GM23338 (cell line): ENCODE results near the gene AOC2. TPM values are rescaled to one million over a fixed set of nuclear protein-coding genes. Genes with fewer than 3 reads are reported as not detected.

Source experiments
- ATAC-seq: fragments of 200-7000 bp; cut with Tn5 transposase; 3 replicates; pipeline ENCODE4 v1.9.1; 2020
- DNase-seq: peaks from one replicate; pipeline ENCODE4 v3.0.0-alpha.2; 2015; ENCODE audit warnings: low spot score
- H2AFZ ChIP-seq: fragments of 200-600 bp; sonication (generic); 2 replicates; pipeline ENCODE4 v1.8.0; 2016; ENCODE audit warnings: antibody characterized with exemption, mild to moderate bottlenecking, moderate library complexity
- H3F3A ChIP-seq: fragments of 200-600 bp; sonication (generic); replicated peaks from 2 replicates; pipeline ENCODE4 v1.8.0; 2017; ENCODE audit warnings: antibody characterized with exemption, mixed run types, low read depth
- H3K27ac ChIP-seq: fragments of 200-600 bp; sonication (generic); 2 replicates; pipeline ENCODE4 v1.6.1; 2016; ENCODE audit warnings: low read depth
- H3K27me3 ChIP-seq: fragments of 200-600 bp; sonication (generic); 2 replicates; pipeline ENCODE4 v1.8.0; 2016; ENCODE audit warnings: mild to moderate bottlenecking, mixed run types, moderate library complexity; ENCODE audit not compliant: insufficient read depth
- H3K36me3 ChIP-seq: fragments of 200-600 bp; sonication (generic); 2 replicates; pipeline ENCODE4 v1.8.0; 2016; ENCODE audit warnings: mild to moderate bottlenecking; ENCODE audit not compliant: insufficient read depth
- H3K4me1 ChIP-seq: fragments of 200-600 bp; sonication (generic); 2 replicates; pipeline ENCODE4 v1.8.0; 2016; ENCODE audit warnings: mild to moderate bottlenecking, moderate library complexity; ENCODE audit not compliant: insufficient read depth
- H3K4me2 ChIP-seq: fragments of 200-600 bp; sonication (generic); 2 replicates; pipeline ENCODE4 v1.7.1; 2017; ENCODE audit warnings: mixed run types
- H3K4me3 ChIP-seq: fragments of 200-600 bp; sonication (generic); 2 replicates; pipeline ENCODE4 v1.6.1; 2016; ENCODE audit warnings: mixed run types
- H3K79me2 ChIP-seq: fragments of 200-600 bp; sonication (generic); replicated peaks from 2 replicates; pipeline ENCODE4 v1.8.0; 2017; ENCODE audit warnings: mild to moderate bottlenecking; ENCODE audit not compliant: insufficient read depth
- H3K9me2 ChIP-seq: fragments of 200-600 bp; sonication (generic); 2 replicates; pipeline ENCODE4 v1.8.0; 2017; ENCODE audit not compliant: insufficient read depth
- H4K20me1 ChIP-seq: fragments of 200-600 bp; sonication (generic); replicated peaks from 2 replicates; pipeline ENCODE4 v1.8.0; 2017; ENCODE audit warnings: mild to moderate bottlenecking; ENCODE audit not compliant: insufficient read depth
- H3K27ac Mint-ChIP-seq: 2 replicates; pipeline ENCODE4 v1.8.0; 2020; ENCODE audit warnings: inconsistent platforms, mild to moderate bottlenecking, moderate library complexity, mixed read lengths
- H3K27me3 Mint-ChIP-seq: 3 replicates; pipeline ENCODE4 v1.8.0; 2022; ENCODE audit warnings: low read depth, mild to moderate bottlenecking, moderate library complexity, mixed read lengths, inconsistent platforms; ENCODE audit not compliant: insufficient read depth, poor library complexity
- H3K36me3 Mint-ChIP-seq: 3 replicates; pipeline ENCODE4 v1.8.0; 2021; ENCODE audit warnings: low read depth, mild to moderate bottlenecking, inconsistent platforms, moderate library complexity, mixed read lengths
- H3K4me1 Mint-ChIP-seq: 3 replicates; pipeline ENCODE4 v1.8.0; 2020; ENCODE audit warnings: mild to moderate bottlenecking, inconsistent platforms, mixed read lengths
- H3K4me3 Mint-ChIP-seq: 3 replicates; pipeline ENCODE4 v1.8.0; 2021; ENCODE audit warnings: moderate library complexity, mild to moderate bottlenecking, inconsistent platforms, mixed read lengths
- H3K9me3 Mint-ChIP-seq: 3 replicates; pipeline ENCODE4 v1.8.0; 2020; ENCODE audit warnings: moderate library complexity, mild to moderate bottlenecking, inconsistent platforms, mixed read lengths
- CREB1 ChIP-seq: fragments of 250-450 bp; sonication (Bioruptor Pico); IDR thresholded peaks from 2 replicates; pipeline ENCODE4 v1.5.0; 2020; ENCODE audit warnings: low read depth, mild to moderate bottlenecking, moderate library complexity
- EZH2 ChIP-seq: fragments of 200-600 bp; sonication (generic); IDR thresholded peaks from one replicate; pipeline ENCODE4 v1.8.0; 2017; ENCODE audit warnings: antibody characterized with exemption, mild to moderate bottlenecking, low read depth; ENCODE audit not compliant: unreplicated experiment
- EZH2phosphoT487 ChIP-seq: fragments of 200-600 bp; sonication (generic); IDR thresholded peaks from one replicate; pipeline ENCODE4 v1.8.1; 2018; ENCODE audit warnings: antibody characterized with exemption; ENCODE audit not compliant: unreplicated experiment
- JUNB ChIP-seq: IDR thresholded peaks from one replicate; pipeline ENCODE4 v1.6.1; 2016; ENCODE audit warnings: antibody characterized with exemption; ENCODE audit not compliant: unreplicated experiment
- NANOG ChIP-seq: IDR thresholded peaks from 2 replicates; pipeline ENCODE4 v1.6.1; 2016; ENCODE audit warnings: antibody characterized with exemption, borderline replicate concordance
- POLR2AphosphoS5 ChIP-seq: IDR thresholded peaks from 2 replicates; pipeline ENCODE4 v1.6.1; 2016; ENCODE audit warnings: antibody characterized with exemption, low read depth
- ZNF331 ChIP-seq: fragments of 250-450 bp; sonication (Bioruptor Pico); IDR thresholded peaks from 2 replicates; pipeline ENCODE4 v1.5.0; 2020; ENCODE audit warnings: low read depth, mild to moderate bottlenecking, moderate library complexity
- polyA plus RNA-seq: library from polyadenylated mRNA; unstranded; fragments of >200 nt; fragmentation: Nextera tagmentation; extraction: Ambion mirVana; gene quantifications from 2 replicates; pipeline ENCODE4 v1.2.1, GENCODE V29; 2016
- total RNA-seq: library from RNA; depleted of rRNA; stranded (reverse); fragments of >200 nt; shearing (Covaris generic); gene quantifications from 2 replicates; pipeline ENCODE4 v1.2.3, GENCODE V29; 2014
- TF ChIP-seq, protein P1 (sequence below), 2 experiments: fragments of 200-600 bp in 1 of 2; sonication (generic) in 1 of 2; conservative IDR thresholded peaks; 2 replicates each; pipeline versions ENCODE4 v1.5.1 to v1.6.1; 2016 to 2017; ENCODE audit warnings: antibody characterized with exemption in 2 of 2, low read depth in 2 of 2, mild to moderate bottlenecking in 2 of 2, moderate library complexity in 1 of 2
- TF ChIP-seq, protein P2 (sequence below): fragments of 250-450 bp; sonication (Bioruptor Pico); IDR thresholded peaks from 2 replicates; pipeline ENCODE4 v1.5.0; 2020; ENCODE audit warnings: mild to moderate bottlenecking, moderate library complexity

AOC2 gene
- total and polyA plus RNA-seq, 2 experiments from 2014 or later: 2.0 to 5.8 TPM

DNA sequence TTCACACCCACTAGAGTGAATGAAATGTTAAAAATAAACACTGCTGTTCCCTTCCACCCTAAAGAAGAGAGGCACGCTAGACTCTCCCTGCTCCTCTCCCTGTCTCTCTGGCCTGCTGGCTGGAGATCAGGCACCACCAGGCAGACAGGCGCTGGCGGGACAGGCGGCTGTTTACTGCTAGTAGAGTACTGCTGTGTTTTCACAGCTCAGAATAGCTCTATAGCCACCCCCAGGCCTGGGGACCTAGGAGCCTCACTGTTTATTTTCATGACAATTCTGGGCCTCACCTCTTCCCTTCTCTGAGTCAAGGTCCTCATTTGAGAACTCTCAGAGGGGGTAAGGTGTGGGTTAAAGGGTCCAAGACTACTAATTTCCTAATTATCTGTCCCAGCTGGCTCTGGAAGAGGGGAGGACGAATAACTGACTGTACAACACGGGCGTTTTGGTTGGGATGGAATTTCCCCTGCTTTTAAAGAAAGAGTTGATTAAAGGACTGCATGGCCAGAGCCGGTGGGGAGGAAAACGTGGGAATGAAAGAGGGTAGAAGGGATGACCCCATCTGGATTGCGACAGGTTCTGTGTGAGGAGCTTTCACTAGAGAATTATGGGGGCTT is 47.3 kb downstream of the AOC2 start:
- Mint-ChIP-seq H3K27me3 (peaks cover 6% of the 10 kb centered on the region), H3K36me3 (no peaks in the 10 kb centered on the region), H3K4me3 (no peak overlapping the region), H3K4me1 (peaks cover 14% of the 10 kb centered on the region), H3K27ac (peak overlapping the region; percentile 39), H3K9me3 (no peaks in the 10 kb centered on the region; the same call in 2 of the 3 replicates)
- peak; percentile 57 for DNase-seq
- Histone ChIP-seq H3K4me1 (peaks cover 17% of the 10 kb centered on the region), H3K4me3 (0 out of 2 replicates have a peak overlapping the region, but pooled peaks have one; percentile 9), H3K27ac (peak overlapping the region; percentile 51; the same call in 1 of the 2 replicates), H3K36me3 (no peaks in the 10 kb centered on the region), H4K20me1 (no peaks in the 10 kb centered on the region), H3F3A (no peaks in the 10 kb centered on the region), H3K4me2 (peak overlapping the region; percentile 63), H3K27me3 (no peaks in the 10 kb centered on the region), H3K79me2 (no peaks in the 10 kb centered on the region), H2AFZ (peak overlapping the region; percentile 88), H3K9me2 (0 out of 2 replicates have a peak, but pooled peaks cover 4% of the 10 kb centered on the region)
- ATAC-seq: peak; percentile 97
- TF ChIP-seq, protein P1, sequence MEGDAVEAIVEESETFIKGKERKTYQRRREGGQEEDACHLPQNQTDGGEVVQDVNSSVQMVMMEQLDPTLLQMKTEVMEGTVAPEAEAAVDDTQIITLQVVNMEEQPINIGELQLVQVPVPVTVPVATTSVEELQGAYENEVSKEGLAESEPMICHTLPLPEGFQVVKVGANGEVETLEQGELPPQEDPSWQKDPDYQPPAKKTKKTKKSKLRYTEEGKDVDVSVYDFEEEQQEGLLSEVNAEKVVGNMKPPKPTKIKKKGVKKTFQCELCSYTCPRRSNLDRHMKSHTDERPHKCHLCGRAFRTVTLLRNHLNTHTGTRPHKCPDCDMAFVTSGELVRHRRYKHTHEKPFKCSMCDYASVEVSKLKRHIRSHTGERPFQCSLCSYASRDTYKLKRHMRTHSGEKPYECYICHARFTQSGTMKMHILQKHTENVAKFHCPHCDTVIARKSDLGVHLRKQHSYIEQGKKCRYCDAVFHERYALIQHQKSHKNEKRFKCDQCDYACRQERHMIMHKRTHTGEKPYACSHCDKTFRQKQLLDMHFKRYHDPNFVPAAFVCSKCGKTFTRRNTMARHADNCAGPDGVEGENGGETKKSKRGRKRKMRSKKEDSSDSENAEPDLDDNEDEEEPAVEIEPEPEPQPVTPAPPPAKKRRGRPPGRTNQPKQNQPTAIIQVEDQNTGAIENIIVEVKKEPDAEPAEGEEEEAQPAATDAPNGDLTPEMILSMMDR (conservative IDR thresholded peaks at IDR 0.05; ENCODE audit: low read depth in 2 of 2): no peak

DNA sequence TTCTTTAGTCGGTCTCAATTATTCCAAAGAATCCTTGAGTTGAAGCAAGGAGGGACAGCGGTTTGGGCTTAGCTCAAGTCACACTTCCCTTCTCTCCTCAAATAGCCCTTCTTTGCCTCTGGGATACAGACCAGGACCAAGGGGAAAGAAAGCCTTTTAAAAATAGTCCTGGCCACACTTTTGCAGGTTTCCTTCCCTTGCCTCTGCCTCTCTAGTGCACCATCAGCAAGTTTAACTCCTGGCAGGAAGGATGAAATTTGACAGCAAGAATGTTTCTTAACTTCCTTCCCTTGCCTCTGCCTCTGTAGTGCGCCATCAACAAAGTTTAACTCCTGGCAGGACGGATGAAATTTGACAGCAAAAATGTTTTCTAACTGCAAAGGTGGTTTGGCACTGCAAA is 49.0 kb downstream of the AOC2 start:
- Histone ChIP-seq H3K4me2 (no peak overlapping the region), H3K27ac (no peak overlapping the region), H3K79me2 (no peaks in the 10 kb centered on the region), H3K9me2 (0 out of 2 replicates have a peak, but pooled peaks cover 4% of the 10 kb centered on the region), H3K4me1 (peaks cover 17% of the 10 kb centered on the region), H2AFZ (peak overlapping the region; percentile 97), H3K36me3 (no peaks in the 10 kb centered on the region), H4K20me1 (no peaks in the 10 kb centered on the region), H3K27me3 (no peaks in the 10 kb centered on the region), H3K4me3 (no peak overlapping the region), H3F3A (no peaks in the 10 kb centered on the region)
- Mint-ChIP-seq H3K4me1 (peaks cover 14% of the 10 kb centered on the region), H3K27me3 (peaks cover 6% of the 10 kb centered on the region), H3K4me3 (no peak overlapping the region; the same call in 2 of the 3 replicates), H3K27ac (no peak overlapping the region; the same call in 1 of the 2 replicates), H3K9me3 (peaks cover 2% of the 10 kb centered on the region; the same call in 1 of the 3 replicates), H3K36me3 (no peaks in the 10 kb centered on the region)
- DNase-seq (no peak), ATAC-seq (no peak)
- TF ChIP-seq EZH2 (no peak), NANOG (no peak), ZNF331 (CRISPR knock-in tag) (no peak), POLR2AphosphoS5 (no peak), CREB1 (no peak), JUNB (no peak), EZH2phosphoT487 (no peak)
- TF ChIP-seq, protein P1 (conservative IDR thresholded peaks at IDR 0.05; ENCODE audit: low read depth in 2 of 2): no peak
- TF ChIP-seq, protein P2, sequence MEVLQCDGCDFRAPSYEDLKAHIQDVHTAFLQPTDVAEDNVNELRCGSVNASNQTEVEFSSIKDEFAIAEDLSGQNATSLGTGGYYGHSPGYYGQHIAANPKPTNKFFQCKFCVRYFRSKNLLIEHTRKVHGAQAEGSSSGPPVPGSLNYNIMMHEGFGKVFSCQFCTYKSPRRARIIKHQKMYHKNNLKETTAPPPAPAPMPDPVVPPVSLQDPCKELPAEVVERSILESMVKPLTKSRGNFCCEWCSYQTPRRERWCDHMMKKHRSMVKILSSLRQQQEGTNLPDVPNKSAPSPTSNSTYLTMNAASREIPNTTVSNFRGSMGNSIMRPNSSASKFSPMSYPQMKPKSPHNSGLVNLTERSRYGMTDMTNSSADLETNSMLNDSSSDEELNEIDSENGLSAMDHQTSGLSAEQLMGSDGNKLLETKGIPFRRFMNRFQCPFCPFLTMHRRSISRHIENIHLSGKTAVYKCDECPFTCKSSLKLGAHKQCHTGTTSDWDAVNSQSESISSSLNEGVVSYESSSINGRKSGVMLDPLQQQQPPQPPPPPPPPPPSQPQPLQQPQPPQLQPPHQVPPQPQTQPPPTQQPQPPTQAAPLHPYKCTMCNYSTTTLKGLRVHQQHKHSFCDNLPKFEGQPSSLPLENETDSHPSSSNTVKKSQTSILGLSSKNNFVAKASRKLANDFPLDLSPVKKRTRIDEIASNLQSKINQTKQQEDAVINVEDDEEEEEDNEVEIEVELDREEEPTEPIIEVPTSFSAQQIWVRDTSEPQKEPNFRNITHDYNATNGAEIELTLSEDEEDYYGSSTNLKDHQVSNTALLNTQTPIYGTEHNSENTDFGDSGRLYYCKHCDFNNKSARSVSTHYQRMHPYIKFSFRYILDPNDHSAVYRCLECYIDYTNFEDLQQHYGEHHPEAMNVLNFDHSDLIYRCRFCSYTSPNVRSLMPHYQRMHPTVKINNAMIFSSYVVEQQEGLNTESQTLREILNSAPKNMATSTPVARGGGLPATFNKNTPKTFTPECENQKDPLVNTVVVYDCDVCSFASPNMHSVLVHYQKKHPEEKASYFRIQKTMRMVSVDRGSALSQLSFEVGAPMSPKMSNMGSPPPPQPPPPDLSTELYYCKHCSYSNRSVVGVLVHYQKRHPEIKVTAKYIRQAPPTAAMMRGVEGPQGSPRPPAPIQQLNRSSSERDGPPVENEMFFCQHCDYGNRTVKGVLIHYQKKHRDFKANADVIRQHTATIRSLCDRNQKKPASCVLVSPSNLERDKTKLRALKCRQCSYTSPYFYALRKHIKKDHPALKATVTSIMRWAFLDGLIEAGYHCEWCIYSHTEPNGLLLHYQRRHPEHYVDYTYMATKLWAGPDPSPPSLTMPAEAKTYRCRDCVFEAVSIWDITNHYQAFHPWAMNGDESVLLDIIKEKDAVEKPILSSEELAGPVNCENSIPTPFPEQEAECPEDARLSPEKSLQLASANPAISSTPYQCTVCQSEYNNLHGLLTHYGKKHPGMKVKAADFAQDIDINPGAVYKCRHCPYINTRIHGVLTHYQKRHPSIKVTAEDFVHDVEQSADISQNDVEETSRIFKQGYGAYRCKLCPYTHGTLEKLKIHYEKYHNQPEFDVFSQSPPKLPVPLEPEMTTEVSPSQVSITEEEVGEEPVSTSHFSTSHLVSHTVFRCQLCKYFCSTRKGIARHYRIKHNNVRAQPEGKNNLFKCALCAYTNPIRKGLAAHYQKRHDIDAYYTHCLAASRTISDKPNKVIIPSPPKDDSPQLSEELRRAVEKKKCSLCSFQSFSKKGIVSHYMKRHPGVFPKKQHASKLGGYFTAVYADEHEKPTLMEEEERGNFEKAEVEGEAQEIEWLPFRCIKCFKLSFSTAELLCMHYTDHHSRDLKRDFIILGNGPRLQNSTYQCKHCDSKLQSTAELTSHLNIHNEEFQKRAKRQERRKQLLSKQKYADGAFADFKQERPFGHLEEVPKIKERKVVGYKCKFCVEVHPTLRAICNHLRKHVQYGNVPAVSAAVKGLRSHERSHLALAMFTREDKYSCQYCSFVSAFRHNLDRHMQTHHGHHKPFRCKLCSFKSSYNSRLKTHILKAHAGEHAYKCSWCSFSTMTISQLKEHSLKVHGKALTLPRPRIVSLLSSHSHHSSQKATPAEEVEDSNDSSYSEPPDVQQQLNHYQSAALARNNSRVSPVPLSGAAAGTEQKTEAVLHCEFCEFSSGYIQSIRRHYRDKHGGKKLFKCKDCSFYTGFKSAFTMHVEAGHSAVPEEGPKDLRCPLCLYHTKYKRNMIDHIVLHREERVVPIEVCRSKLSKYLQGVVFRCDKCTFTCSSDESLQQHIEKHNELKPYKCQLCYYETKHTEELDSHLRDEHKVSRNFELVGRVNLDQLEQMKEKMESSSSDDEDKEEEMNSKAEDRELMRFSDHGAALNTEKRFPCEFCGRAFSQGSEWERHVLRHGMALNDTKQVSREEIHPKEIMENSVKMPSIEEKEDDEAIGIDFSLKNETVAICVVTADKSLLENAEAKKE (CRISPR knock-in tag): no peak
